Tibial artery (tissue), 4 donors: Measurements from ENCODE around the gene KCNMB1.
"Not testable (repeated sequence)": the region's sequence is repeated elsewhere in the genome, so short reads cannot be mapped to it uniquely, and the experiment has no call there.

Experiments used
- DNase-seq, 2 donors: peaks; one replicate each; pipeline ENCODE4 v3.0.0-alpha.2; 2019
- H3K27ac ChIP-seq, 2 donors: fragments of 200-600 bp; sonication (generic) in 1 of 2; 1 replicate in 1 of 2; 2 replicates in 1 of 2; pipeline ENCODE4 v1.5.1; 2018 to 2019; ENCODE audit warnings: mild to moderate bottlenecking in 1 of 2
- H3K27me3 ChIP-seq, 2 donors: fragments of 200-600 bp; sonication (generic) in 1 of 2; one replicate each; pipeline versions ENCODE4 v1.5.1 to v1.6.0; 2016 to 2019
- H3K36me3 ChIP-seq, 3 donors: fragments of 200-600 bp; sonication (generic) in 2 of 3; one replicate each; pipeline ENCODE4 v1.5.1; 2016 to 2019; ENCODE audit warnings: mild to moderate bottlenecking in 2 of 3
- H3K4me1 ChIP-seq, 4 donors: fragments of 200-600 bp; sonication (generic) in 2 of 4; 1 replicate in 3 of 4; 2 replicates in 1 of 4; pipeline ENCODE4 v1.5.1; 2016 to 2019
- H3K4me3 ChIP-seq, 2 donors: fragments of 200-600 bp; sonication (generic) in 1 of 2; 1 replicate in 1 of 2; 2 replicates in 1 of 2; pipeline ENCODE4 v1.5.1; 2018 to 2019; ENCODE audit warnings: mild to moderate bottlenecking in 2 of 2
- H3K9me3 ChIP-seq, 3 donors: fragments of 200-600 bp; sonication (generic) in 1 of 3; one replicate each; pipeline ENCODE4 v1.5.1; 2016 to 2019
- CTCF ChIP-seq, 2 experiments: fragments of 200-600 bp in 1 of 2; fragments of 450-650 bp in 1 of 2; IDR thresholded peaks; one replicate each; pipeline ENCODE4 v1.5.1; 2017 to 2019; ENCODE audit warnings: antibody characterized with exemption in 2 of 2, mild to moderate bottlenecking in 1 of 2, moderate library complexity in 1 of 2
- intact Hi-C: fragments of 100-400 bp; cut with DNase I; formaldehyde crosslinking; loops from one replicate; pipeline ENCODE4 v1.15.0; 2023; ENCODE audit warnings: low total_unique reads

Gene KCNMB1

GRCh38 chr5:170380361-170380951 lies 8.7 kb downstream of the KCNMB1 start:
- H3K4me1 ChIP-seq, result peaks cover 0 to 45% (median 11%) of the 10 kb centered on the region in 4 donors
- intact Hi-C loops, result no loop called here
- no peak for TF ChIP-seq CTCF (IDR thresholded peaks at IDR 0.05)
- no peaks in the 10 kb centered on the region for H3K9me3 ChIP-seq
- peaks cover 55 to 76% (median 69%) of the 10 kb centered on the region in 3 donors for H3K36me3 ChIP-seq
- H3K27ac ChIP-seq, result peak overlapping the region in 1 of 2 donors; percentile 25
- no peaks in the 10 kb centered on the region for H3K27me3 ChIP-seq
- no peak overlapping the region for H3K4me3 ChIP-seq
- no peak for DNase-seq

GRCh38 chr5:170378740-170379139 lies 10.4 kb downstream of the KCNMB1 start:
- intact Hi-C loops, result no loop called here
- no peak for TF ChIP-seq CTCF (IDR thresholded peaks at IDR 0.05)
- Histone ChIP-seq H3K27me3 (no peaks in the 10 kb centered on the region), H3K36me3 (peaks cover 51 to 60% (median 54%) of the 10 kb centered on the region in 3 donors), H3K27ac (no peak overlapping the region), H3K4me1 (peaks cover 0 to 27% (median 4%) of the 10 kb centered on the region in 4 donors), H3K4me3 (no peak overlapping the region), H3K9me3 (no peaks in the 10 kb centered on the region)
- no peak for DNase-seq

GRCh38 chr5:170377027-170377426 lies 12.1 kb downstream of the KCNMB1 start:
- Histone ChIP-seq H3K4me1 (peaks cover 0 to 20% (median 3%) of the 10 kb centered on the region in 4 donors), H3K36me3 (peaks cover 39 to 43% (median 42%) of the 10 kb centered on the region in 3 donors), H3K4me3 (no peak overlapping the region), H3K27ac (no peak overlapping the region), H3K27me3 (no peaks in the 10 kb centered on the region), H3K9me3 (no peaks in the 10 kb centered on the region)
- no peak for DNase-seq
- TF ChIP-seq CTCF (IDR thresholded peaks at IDR 0.05), result no peak
- intact Hi-C loops, result no loop called here

GRCh38 chr5:170376526-170376925 lies 12.6 kb downstream of the KCNMB1 start:
- H3K27me3 ChIP-seq, H3K4me3 ChIP-seq, DNase-seq, H3K27ac ChIP-seq, intact Hi-C loops, H3K9me3 ChIP-seq: not testable (repeated sequence)
- Histone ChIP-seq H3K36me3 (peaks cover 34 to 38% (median 37%) of the 10 kb centered on the region in 3 donors), H3K4me1 (peaks cover 0 to 15% (median 3%) of the 10 kb centered on the region in 4 donors)

- H3K4me1 ChIP-seq, result peaks cover 0 to 3% (median 0%) of the 10 kb centered on the region in 4 donors
- peaks cover 22 to 26% (median 26%) of the 10 kb centered on the region in 3 donors for H3K36me3 ChIP-seq
- TF ChIP-seq CTCF (IDR thresholded peaks at IDR 0.05), result no peak
- H3K4me3 ChIP-seq, result no peak overlapping the region
- no peak for DNase-seq
- intact Hi-C loops, result no loop called here
- no peak overlapping the region for H3K27ac ChIP-seq
- no peaks in the 10 kb centered on the region for H3K9me3 ChIP-seq
- H3K27me3 ChIP-seq, result no peaks in the 10 kb centered on the region
Observed at GRCh38 chr5:170375283-170375682, 13.9 kb downstream of the KCNMB1 start.

- Histone ChIP-seq H3K4me1 (no peaks in the 10 kb centered on the region), H3K9me3 (no peaks in the 10 kb centered on the region), H3K4me3 (no peak overlapping the region), H3K27me3 (no peaks in the 10 kb centered on the region), H3K36me3 (peaks cover 4 to 12% (median 8%) of the 10 kb centered on the region in 3 donors), H3K27ac (no peak overlapping the region)
- TF ChIP-seq CTCF (IDR thresholded peaks at IDR 0.05), result no peak
- DNase-seq, result no peak
- intact Hi-C loops, result no loop called here
Observed at GRCh38 chr5:170372971-170373370, 16.2 kb downstream of the KCNMB1 start.
